ENCODE results near the gene PREX1. TPM values are rescaled to one million over a fixed set of nuclear protein-coding genes. Genes with fewer than 3 reads are reported as not detected.
A peak's percentile ranks its signal among the peaks of the same experiment; 100 is the strongest.

Gene PREX1
- total and polyA plus RNA-seq, 2 experiments from 2014 or later, result 4.5 to 12.5 TPM

GRCh38 chr20:48708630-48709029, 119.2 kb downstream of the PREX1 start:
- TF ChIP-seq CTCF (IDR thresholded peaks at IDR 0.05; ENCODE audit: low read depth, low read length), result no peak
- Histone ChIP-seq H3K4me3 (no peak overlapping the region), H3K27ac (no peak overlapping the region), H3K4me1 (ENCODE audit: low read depth) (no peaks in the 10 kb centered on the region), H3K36me3 (no peaks in the 10 kb centered on the region), H3K27me3 (no peaks in the 10 kb centered on the region), H3K9me3 (ENCODE audit: low read depth) (no peaks in the 10 kb centered on the region)
- DNase-seq (ENCODE audit: low read depth in 1 of 2, low spot score in 1 of 2), result no peak

GRCh38 chr20:48708116-48708515, 119.7 kb downstream of the PREX1 start:
- TF ChIP-seq CTCF (IDR thresholded peaks at IDR 0.05; ENCODE audit: low read depth, low read length), result no peak
- H3K4me1 ChIP-seq (ENCODE audit: low read depth), result no peaks in the 10 kb centered on the region
- no peaks in the 10 kb centered on the region for H3K36me3 ChIP-seq
- no peaks in the 10 kb centered on the region for H3K9me3 ChIP-seq (ENCODE audit: low read depth)
- no peak overlapping the region for H3K27ac ChIP-seq
- no peaks in the 10 kb centered on the region for H3K27me3 ChIP-seq
- H3K4me3 ChIP-seq, result no peak overlapping the region
- DNase-seq (ENCODE audit: low read depth in 1 of 2, low spot score in 1 of 2), result no peak

- Histone ChIP-seq H3K27me3 (no peaks in the 10 kb centered on the region), H3K4me1 (ENCODE audit: low read depth) (no peaks in the 10 kb centered on the region), H3K27ac (no peak overlapping the region), H3K4me3 (no peak overlapping the region), H3K36me3 (no peaks in the 10 kb centered on the region), H3K9me3 (ENCODE audit: low read depth) (no peaks in the 10 kb centered on the region)
- no peak for TF ChIP-seq CTCF (IDR thresholded peaks at IDR 0.05; ENCODE audit: low read depth, low read length)
- no peak for DNase-seq (ENCODE audit: low read depth in 1 of 2, low spot score in 1 of 2)
Measured at GRCh38 chr20:48706710-48707365, 121.0 kb downstream of the PREX1 start.

- Histone ChIP-seq H3K36me3 (no peaks in the 10 kb centered on the region), H3K27ac (no peak overlapping the region), H3K27me3 (no peaks in the 10 kb centered on the region), H3K9me3 (ENCODE audit: low read depth) (no peaks in the 10 kb centered on the region), H3K4me3 (no peak overlapping the region), H3K4me1 (ENCODE audit: low read depth) (no peaks in the 10 kb centered on the region)
- TF ChIP-seq CTCF (IDR thresholded peaks at IDR 0.05; ENCODE audit: low read depth, low read length), result no peak
- DNase-seq (ENCODE audit: low read depth in 1 of 2, low spot score in 1 of 2), result peak in 1 of 2 donors; percentile 77
Measured at GRCh38 chr20:48706116-48706656, 121.6 kb downstream of the PREX1 start.

GRCh38 chr20:48705240-48706115, 122.3 kb downstream of the PREX1 start:
- Histone ChIP-seq H3K4me3 (no peak overlapping the region), H3K36me3 (no peaks in the 10 kb centered on the region), H3K9me3 (ENCODE audit: low read depth) (no peaks in the 10 kb centered on the region), H3K4me1 (ENCODE audit: low read depth) (no peaks in the 10 kb centered on the region), H3K27me3 (no peaks in the 10 kb centered on the region), H3K27ac (no peak overlapping the region)
- DNase-seq (ENCODE audit: low read depth in 1 of 2, low spot score in 1 of 2), result peak in 1 of 2 donors; percentile 49
- TF ChIP-seq CTCF (IDR thresholded peaks at IDR 0.05; ENCODE audit: low read depth, low read length), result no peak

Data from cardiac muscle cell (in vitro differentiated cells and primary cell).